ENCODE results near the gene PSMD9.
A peak's percentile ranks its signal among the peaks of the same experiment; 100 is the strongest.
"Not testable (repeated sequence)": the region's sequence is repeated elsewhere in the genome, so short reads cannot be mapped to it uniquely, and the experiment has no call there.

PSMD9 gene

GRCh38 chr12:121916719-121917118, 28.1 kb downstream of the PSMD9 start:
- no peak overlapping the region for H3K4me3 ChIP-seq (ENCODE audit: low read depth, low read length)
- TF ChIP-seq, protein P1, sequence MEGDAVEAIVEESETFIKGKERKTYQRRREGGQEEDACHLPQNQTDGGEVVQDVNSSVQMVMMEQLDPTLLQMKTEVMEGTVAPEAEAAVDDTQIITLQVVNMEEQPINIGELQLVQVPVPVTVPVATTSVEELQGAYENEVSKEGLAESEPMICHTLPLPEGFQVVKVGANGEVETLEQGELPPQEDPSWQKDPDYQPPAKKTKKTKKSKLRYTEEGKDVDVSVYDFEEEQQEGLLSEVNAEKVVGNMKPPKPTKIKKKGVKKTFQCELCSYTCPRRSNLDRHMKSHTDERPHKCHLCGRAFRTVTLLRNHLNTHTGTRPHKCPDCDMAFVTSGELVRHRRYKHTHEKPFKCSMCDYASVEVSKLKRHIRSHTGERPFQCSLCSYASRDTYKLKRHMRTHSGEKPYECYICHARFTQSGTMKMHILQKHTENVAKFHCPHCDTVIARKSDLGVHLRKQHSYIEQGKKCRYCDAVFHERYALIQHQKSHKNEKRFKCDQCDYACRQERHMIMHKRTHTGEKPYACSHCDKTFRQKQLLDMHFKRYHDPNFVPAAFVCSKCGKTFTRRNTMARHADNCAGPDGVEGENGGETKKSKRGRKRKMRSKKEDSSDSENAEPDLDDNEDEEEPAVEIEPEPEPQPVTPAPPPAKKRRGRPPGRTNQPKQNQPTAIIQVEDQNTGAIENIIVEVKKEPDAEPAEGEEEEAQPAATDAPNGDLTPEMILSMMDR (IDR thresholded peaks at IDR 0.05; ENCODE audit: low read depth, low read length), result no peak

- no peak within 1 kb of the TSS for H3K4me3 ChIP-seq (ENCODE audit: low read depth, low read length)
These were observed 29.5 kb downstream of the PSMD9 start, which contains the start of gene CFAP251 for GRCh38 chr12:121917950-121918678. Gene CFAP251 (plus strand): TSS chr12:121918592. CDS start chr12:121921306, 2,714 bp downstream.

DNA sequence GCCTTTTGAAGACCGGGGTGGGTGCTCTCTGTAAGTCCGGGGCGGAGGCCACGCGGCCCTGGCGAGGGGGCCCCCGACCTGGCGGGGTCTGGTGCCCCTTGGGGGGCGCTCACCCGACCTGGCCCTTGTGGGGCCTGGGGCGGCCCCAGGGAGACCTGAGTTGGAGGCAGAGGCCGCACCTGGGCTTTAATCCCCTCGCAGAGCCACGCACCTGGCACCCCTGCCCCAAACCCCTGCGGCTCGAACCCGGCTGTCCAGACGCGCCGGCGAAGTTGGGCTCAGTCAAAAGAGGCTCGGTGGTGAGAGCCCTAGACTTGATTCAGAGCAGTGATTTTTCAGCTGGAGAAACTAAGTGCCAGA, 30.1 kb downstream of the PSMD9 start:
- TF ChIP-seq, protein P1 (IDR thresholded peaks at IDR 0.05; ENCODE audit: low read depth, low read length), result no peak
- no peak overlapping the region for H3K4me3 ChIP-seq (ENCODE audit: low read depth, low read length)

More at GRCh38 chr12:121917950-121918678, 29.5 kb downstream of the PSMD9 start, which contains the start of gene CFAP251:
- TF ChIP-seq, protein P1 (IDR thresholded peaks at IDR 0.05; ENCODE audit: low read depth, low read length), result no peak

DNA sequence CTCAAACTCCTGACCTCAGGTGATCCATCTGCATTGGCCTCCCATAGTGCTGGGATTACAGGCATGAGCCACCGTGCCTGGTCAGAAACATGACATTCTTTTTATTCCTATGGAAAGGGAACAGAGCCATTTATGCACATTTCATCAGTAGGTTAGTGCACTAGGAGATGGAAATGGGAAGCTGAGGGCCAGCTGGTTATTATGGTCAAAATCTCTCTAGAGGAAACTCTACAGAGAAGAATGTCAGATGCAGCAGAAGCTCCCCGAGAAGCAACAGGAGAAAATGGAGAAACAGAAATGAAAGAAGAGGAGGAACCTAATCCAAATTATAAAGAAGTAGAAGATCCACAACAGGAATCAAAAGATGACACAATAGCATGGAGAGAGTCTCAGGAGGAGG, 32.5 kb downstream of the PSMD9 start:
- no peak overlapping the region for H3K4me3 ChIP-seq (ENCODE audit: low read depth, low read length)
- TF ChIP-seq, protein P1 (IDR thresholded peaks at IDR 0.05; ENCODE audit: low read depth, low read length), result no peak

DNA sequence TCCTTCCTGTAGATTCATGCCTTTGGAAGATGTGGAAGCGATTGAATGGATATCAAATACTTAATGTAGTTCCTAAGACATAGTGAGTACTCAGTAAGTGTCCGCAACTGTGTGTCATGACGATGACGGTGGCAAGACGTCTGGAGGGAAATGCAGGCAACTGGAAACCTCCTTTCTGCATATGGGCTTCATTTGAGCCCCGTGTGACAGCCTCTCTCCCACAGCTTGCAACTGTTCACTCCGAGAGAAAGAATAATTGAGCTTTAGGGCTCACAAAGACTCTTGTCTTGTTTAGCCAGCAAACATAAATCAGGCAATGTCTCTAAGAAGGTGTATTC, 36.7 kb downstream of the PSMD9 start:
- TF ChIP-seq, protein P1 (IDR thresholded peaks at IDR 0.05; ENCODE audit: low read depth, low read length), result no peak

DNA sequence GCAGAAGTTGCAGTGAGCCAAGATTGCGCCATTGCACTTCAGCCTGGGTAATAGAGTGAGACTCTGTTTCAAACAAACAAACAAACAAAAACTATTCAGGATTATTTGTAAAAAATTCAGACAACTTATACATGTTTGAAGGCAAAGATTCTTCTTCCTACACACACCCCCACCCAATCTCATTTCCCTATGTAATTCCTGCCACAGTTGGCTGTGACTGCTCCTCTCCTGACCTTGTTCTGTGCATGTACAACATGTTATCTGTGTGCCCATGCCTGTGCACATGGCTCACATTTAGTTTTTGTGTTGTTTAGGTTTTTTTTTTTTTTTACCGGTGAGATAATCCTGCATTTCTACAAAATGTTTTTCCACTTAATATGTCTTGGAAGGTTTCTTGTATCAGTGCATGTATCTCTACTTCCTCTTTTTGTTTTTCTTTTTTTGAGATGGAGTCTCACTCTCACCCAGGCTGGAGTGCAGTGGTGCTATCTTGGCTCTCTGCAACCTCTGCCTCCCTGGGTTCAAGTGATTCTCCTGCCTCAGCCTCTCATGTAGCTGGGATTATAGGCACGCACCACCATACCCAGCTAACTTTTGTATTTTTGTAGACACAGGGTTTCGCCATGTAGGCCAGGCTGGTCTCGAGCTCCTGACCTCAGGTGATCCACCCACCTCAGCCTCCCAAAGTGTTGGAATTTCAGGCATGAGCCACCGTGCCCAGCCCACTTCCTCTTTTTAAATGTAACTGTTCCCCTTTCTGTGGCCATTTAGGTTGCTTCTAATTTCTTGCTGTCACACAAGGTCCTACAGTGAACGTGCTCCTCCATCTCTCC, 38.5 kb downstream of the PSMD9 start:
- TF ChIP-seq, protein P1 (IDR thresholded peaks at IDR 0.05; ENCODE audit: low read depth, low read length), result no peak
- no peak overlapping the region for H3K4me3 ChIP-seq (ENCODE audit: low read depth, low read length)

More for the DNA sequence above, 36.7 kb downstream of the PSMD9 start:
- H3K4me3 ChIP-seq (ENCODE audit: low read depth, low read length), result peak overlapping the region; percentile 39

- TF ChIP-seq, protein P1 (IDR thresholded peaks at IDR 0.05; ENCODE audit: low read depth, low read length), result no peak
- H3K4me3 ChIP-seq (ENCODE audit: low read depth, low read length), result no peak overlapping the region
These were observed 39.2 kb downstream of the PSMD9 start for GRCh38 chr12:121927813-121928212.

DNA sequence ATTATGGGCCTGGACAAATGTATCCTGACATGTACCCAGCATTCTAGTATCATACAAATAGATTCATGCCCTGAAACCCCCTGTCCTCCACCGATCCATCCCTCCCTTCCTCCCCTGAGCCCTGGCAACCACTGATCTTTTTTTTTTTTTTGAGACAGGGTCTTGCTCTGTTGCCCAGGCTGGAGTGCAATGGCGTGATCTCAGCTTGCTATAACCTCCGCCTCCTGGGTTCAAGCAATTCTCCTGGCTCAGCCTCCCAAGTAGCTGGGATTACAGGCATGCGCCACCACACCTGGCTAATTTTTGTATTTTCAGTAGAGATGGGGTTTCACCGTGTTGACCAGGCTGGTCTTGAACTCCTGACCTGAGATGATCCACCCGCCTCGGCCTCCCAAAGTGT, 41.0 kb downstream of the PSMD9 start:
- H3K4me3 ChIP-seq (ENCODE audit: low read depth, low read length), result not testable (repeated sequence)

Measured in WI38 (cell line).